Activated CD4-positive, alpha-beta T cell treated with anti-CD3 and anti-CD28 coated beads, Interleukin-2, amount 10 ng/mL, durations not matched to agents 24 days and 14 days (primary cell): Measurements from ENCODE around the gene ADARB2. TPM values are rescaled to one million over a fixed set of nuclear protein-coding genes. Genes with fewer than 3 reads are reported as not detected.
"Not testable (repeated sequence)": the region's sequence is repeated elsewhere in the genome, so short reads cannot be mapped to it uniquely, and the experiment has no call there.

Experiments used
- DNase-seq: peaks from one replicate; pipeline ENCODE4 v3.0.0; 2022
- H3K27ac Mint-ChIP-seq: one replicate; pipeline ENCODE4 v1.8.0; 2022; ENCODE audit warnings: mild to moderate bottlenecking, mixed read lengths
- H3K27me3 Mint-ChIP-seq: one replicate; pipeline ENCODE4 v1.8.0; 2022; ENCODE audit warnings: mixed read lengths
- H3K36me3 Mint-ChIP-seq: one replicate; pipeline ENCODE4 v1.8.0; 2022; ENCODE audit warnings: low read depth, mild to moderate bottlenecking, mixed read lengths
- H3K4me1 Mint-ChIP-seq: one replicate; pipeline ENCODE4 v1.8.0; 2021; ENCODE audit warnings: mixed read lengths
- H3K4me3 Mint-ChIP-seq: one replicate; pipeline ENCODE4 v1.8.0; 2022; ENCODE audit warnings: mild to moderate bottlenecking, moderate library complexity, mixed read lengths
- H3K9me3 Mint-ChIP-seq: one replicate; pipeline ENCODE4 v1.8.0; 2021; ENCODE audit warnings: mixed read lengths
- intact Hi-C: fragments of 100-400 bp; cut with micrococcal nuclease; formaldehyde crosslinking; loops from one replicate; pipeline ENCODE4 v1.15.1; 2023
- total RNA-seq: library from RNA; stranded (reverse); gene quantifications from 2 replicates; pipeline ENCODE4 v1.2.3, GENCODE V29; 2022

The ADARB2 gene
- total RNA-seq, 1 donor from 2014 or later = not detected

DNA sequence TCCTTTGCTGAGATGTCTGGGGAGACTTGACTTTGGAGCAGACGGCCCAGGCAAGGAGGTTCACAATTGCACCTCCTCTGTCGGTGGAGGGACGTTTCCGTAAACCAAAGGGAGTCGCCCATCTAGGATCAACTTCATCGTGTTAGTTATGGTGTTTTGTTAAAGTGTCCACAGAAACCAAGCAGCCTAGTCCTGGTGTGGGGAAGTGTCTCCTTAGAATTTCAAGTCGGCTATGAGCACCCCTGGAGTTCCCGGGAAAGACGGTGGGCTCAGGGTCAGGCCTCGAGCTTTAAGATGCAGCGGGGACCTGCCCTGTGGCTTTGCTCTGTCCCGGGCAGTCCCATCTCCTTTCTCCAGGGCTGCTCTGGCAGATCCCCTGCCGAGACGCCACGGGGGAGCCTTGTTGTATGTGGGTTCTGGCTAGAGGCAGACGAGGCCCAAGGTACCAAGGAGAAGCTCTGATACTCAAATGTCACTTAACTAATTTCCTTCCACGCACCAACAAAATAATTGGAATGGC is 319.2 kb downstream of the ADARB2 start:
- Mint-ChIP-seq H3K4me1 (peaks cover 7% of the 10 kb centered on the region), H3K27me3 (peaks cover 13% of the 10 kb centered on the region), H3K36me3 (no peaks in the 10 kb centered on the region), H3K27ac (no peak overlapping the region), H3K4me3 (no peak overlapping the region), H3K9me3 (peaks cover 6% of the 10 kb centered on the region)
- no peak for DNase-seq
- intact Hi-C loops = no loop called here

DNA sequence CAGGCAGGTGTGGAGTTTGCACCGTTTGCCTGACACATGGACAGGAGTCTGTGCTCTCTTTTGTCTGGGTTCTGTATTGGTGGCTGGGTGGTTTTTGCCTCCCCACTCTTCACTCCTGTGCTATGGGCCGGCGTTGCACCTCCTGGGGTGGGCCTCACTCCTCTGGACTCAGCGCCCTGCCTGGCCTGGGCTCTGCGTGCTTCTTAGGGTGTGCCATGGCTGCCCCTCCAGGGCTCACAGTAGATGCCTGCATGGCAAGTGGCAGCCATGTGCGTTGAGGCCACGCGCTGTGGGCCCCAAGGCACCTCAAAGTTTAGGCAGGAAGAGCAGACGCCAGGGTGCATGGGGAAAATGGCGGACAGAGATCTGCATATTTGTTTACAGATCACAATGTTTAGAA is 319.8 kb downstream of the ADARB2 start:
- no peaks in the 10 kb centered on the region for H3K36me3 Mint-ChIP-seq
- DNase-seq = no peak
- no peak overlapping the region for H3K27ac Mint-ChIP-seq
- intact Hi-C loops = no loop called here
- H3K4me1 Mint-ChIP-seq = peaks cover 7% of the 10 kb centered on the region
- H3K27me3 Mint-ChIP-seq = peaks cover 17% of the 10 kb centered on the region
- peaks cover 6% of the 10 kb centered on the region for H3K9me3 Mint-ChIP-seq
- H3K4me3 Mint-ChIP-seq = no peak overlapping the region

DNA sequence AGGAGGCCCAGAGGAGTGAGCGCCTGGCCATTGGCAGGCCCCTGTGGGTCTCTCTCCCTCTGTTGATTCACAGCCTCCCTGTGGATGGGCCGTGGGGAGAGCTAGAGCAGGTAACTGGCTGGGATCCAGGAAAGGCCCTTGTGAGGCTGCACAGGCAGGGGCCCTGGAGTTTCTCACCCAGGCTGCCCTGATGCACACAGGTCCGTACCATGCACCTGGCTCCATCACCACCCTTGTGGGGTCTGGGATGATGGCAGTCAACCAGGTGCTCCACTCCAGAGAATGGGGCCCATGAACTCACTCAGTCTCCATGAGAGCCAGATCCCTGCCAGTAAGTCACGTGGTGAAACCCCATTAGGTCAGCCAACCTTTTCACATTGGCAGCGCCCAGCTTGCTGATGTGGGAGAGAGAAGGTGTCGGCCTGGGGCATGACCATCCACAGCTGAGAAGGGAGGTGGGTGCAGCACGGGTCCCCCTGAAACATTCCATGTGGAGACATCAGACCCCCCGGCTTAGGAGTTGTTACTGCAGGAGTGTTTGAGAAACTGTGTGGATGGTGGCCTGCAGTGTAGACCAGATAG is 320.8 kb downstream of the ADARB2 start:
- no peak for DNase-seq
- Mint-ChIP-seq H3K36me3 (no peaks in the 10 kb centered on the region), H3K27me3 (peaks cover 17% of the 10 kb centered on the region), H3K4me1 (peaks cover 7% of the 10 kb centered on the region), H3K27ac (no peak overlapping the region), H3K4me3 (no peak overlapping the region), H3K9me3 (peaks cover 6% of the 10 kb centered on the region)
- intact Hi-C loops = no loop called here

DNA sequence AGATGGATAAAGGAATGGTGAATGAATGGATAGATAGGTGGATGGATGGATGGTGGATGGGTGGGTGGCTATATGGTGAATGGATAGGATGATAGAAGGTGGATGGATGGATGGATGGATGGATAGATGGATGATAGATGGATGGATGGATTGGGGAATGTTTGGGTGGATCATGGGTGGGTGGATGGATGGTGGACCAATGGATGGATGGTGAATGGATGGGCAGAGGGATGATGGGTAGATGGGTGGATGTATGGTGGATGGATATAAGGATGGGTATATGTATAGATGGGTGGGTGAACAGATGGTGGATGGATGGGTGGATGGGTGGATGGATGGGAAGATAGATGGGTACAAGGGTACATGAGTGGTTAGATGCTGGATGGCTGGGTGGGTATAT is 322.4 kb downstream of the ADARB2 start:
- no peaks in the 10 kb centered on the region for H3K36me3 Mint-ChIP-seq
- intact Hi-C loops = no loop called here
- no peak overlapping the region for H3K27ac Mint-ChIP-seq

DNA sequence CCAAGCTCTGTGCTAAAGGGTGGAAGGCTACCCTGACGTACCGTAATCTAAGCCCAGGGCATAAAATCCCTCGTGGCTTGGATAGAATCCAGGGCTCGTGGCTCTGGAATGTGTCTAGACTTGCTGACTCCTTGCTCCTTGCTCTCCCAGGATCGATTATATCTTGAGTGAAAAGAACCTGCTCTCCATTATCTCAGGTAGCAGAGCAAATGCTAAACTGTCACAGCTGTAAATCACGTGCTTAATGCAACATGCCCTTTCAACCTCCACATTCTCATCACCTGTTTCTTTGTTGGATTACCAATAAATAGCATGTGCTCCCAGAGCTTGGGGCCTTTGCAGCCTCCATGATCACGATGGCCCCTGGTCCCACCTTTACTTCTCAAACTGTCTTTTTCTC is 323.0 kb downstream of the ADARB2 start:
- H3K27ac Mint-ChIP-seq, H3K4me1 Mint-ChIP-seq, intact Hi-C loops: not testable (repeated sequence)

More for the DNA sequence above, 322.4 kb downstream of the ADARB2 start:
- Mint-ChIP-seq H3K9me3 (peaks cover 6% of the 10 kb centered on the region), H3K27me3 (peaks cover 5% of the 10 kb centered on the region), H3K4me3 (no peak overlapping the region), H3K4me1 (no peaks in the 10 kb centered on the region)
- DNase-seq = no peak

DNA sequence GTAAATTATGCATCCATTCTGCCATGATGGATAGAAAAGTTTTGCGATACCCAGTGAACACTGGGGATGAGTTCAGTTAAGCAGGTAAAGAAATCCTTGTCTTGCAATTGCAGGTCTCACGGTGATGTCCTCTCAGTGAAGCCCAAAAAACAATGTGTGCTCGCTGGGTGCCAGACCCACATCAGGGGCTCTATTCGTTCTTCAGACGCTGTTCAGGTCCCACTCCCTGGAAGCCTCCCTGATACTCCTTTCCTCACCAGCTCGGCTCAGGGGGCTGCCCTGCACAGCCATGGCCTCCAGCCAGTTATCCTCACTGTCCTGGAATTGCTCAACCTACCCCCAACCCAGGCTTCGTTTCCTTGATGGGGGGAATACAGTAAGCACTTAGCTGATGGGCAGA is 323.5 kb downstream of the ADARB2 start:
- peaks cover 5% of the 10 kb centered on the region for H3K27me3 Mint-ChIP-seq
- H3K9me3 Mint-ChIP-seq = peaks cover 6% of the 10 kb centered on the region
- H3K4me1 Mint-ChIP-seq = no peaks in the 10 kb centered on the region
- H3K36me3 Mint-ChIP-seq = no peaks in the 10 kb centered on the region
- DNase-seq = no peak
- intact Hi-C loops = no loop called here
- H3K4me3 Mint-ChIP-seq = no peak overlapping the region
- H3K27ac Mint-ChIP-seq = no peak overlapping the region

More for the DNA sequence above, 323.0 kb downstream of the ADARB2 start:
- not testable (repeated sequence) for H3K9me3 Mint-ChIP-seq, DNase-seq, H3K36me3 Mint-ChIP-seq, H3K4me3 Mint-ChIP-seq, H3K27me3 Mint-ChIP-seq

DNA sequence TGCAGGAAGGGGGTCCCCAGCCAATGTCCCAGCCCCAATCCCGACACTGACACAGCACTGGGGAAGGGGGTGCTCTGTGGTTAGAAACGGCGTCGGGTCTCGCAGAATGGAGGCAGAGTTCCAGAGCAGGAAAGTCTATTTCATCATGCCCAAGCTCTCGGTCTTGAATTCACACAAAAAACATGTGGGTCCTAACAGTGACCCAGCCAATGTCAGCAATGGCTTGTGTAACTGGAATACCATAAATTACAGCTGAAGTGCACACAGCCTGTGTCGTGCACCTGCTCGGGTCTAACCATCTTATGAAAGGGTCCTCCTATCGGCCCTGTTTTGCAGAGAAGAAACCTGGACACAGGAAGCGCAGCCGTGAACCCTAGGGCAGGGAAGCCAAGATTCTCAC is 324.1 kb downstream of the ADARB2 start:
- Mint-ChIP-seq H3K9me3 (peaks cover 6% of the 10 kb centered on the region), H3K27ac (no peak overlapping the region), H3K36me3 (no peaks in the 10 kb centered on the region), H3K4me3 (no peak overlapping the region), H3K4me1 (no peaks in the 10 kb centered on the region), H3K27me3 (peaks cover 5% of the 10 kb centered on the region)
- intact Hi-C loops = no loop called here
- no peak for DNase-seq

DNA sequence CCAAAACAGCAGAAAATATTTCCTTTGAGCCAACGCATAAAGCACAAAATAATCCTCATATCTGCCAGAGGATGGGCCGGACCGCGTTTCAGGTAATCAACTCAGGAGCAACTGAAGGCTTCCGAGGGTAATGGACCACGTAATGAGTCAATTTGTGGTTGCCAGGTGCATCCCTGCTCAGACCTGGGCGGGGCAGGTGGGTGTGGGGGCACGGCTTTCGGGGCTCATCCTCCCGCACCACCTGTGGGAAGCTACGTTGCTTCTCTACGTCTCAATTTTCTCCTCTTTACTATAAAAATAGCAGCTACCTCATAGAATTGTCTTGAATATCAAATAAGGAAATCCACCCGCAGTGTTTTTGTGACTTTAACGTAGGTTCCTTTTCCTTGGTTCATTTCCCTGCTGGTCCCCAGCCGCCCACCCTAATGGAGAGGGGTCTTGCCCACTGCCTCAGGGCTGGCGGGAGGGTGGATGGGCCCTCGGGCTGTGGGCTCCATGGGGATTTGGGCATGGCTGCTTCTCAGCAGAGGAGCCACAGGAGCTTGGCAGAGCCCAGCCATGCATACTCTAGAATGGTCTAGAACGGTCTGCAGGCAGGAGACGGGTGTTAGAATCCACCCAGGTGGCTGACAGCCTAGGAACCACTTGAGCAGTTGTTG is 324.7 kb downstream of the ADARB2 start:
- no peak for DNase-seq

DNA sequence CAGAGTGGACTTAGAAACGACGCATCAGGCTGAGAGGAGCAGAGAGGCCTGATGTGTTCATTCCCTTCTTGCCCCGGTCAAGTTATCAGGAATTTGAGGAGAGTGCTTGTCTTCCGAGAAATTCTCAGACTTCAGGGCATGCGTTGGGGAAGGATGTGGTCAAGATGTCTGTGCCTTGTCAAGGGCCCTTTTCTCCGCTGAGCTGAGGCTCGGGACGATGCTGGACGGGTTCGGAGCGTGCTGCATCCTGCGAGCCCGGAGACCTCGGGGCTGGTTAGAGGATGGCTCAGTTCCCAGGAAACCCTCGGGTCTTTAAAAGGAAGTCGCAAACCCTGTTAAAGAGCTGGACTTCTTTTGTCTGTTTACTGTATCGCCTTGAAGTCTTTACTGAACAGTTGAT is 325.4 kb downstream of the ADARB2 start:
- no peaks in the 10 kb centered on the region for H3K4me1 Mint-ChIP-seq
- no peak overlapping the region for H3K27ac Mint-ChIP-seq
- H3K4me3 Mint-ChIP-seq = no peak overlapping the region
- no peak for DNase-seq
- H3K27me3 Mint-ChIP-seq = peaks cover 5% of the 10 kb centered on the region
- intact Hi-C loops = no loop called here
- peaks cover 6% of the 10 kb centered on the region for H3K9me3 Mint-ChIP-seq
- no peaks in the 10 kb centered on the region for H3K36me3 Mint-ChIP-seq

More for the DNA sequence above, 324.7 kb downstream of the ADARB2 start:
- Mint-ChIP-seq H3K27me3 (peaks cover 5% of the 10 kb centered on the region), H3K27ac (no peak overlapping the region), H3K9me3 (peaks cover 6% of the 10 kb centered on the region), H3K4me3 (no peak overlapping the region), H3K4me1 (no peaks in the 10 kb centered on the region), H3K36me3 (no peaks in the 10 kb centered on the region)
- intact Hi-C loops = no loop called here

DNA sequence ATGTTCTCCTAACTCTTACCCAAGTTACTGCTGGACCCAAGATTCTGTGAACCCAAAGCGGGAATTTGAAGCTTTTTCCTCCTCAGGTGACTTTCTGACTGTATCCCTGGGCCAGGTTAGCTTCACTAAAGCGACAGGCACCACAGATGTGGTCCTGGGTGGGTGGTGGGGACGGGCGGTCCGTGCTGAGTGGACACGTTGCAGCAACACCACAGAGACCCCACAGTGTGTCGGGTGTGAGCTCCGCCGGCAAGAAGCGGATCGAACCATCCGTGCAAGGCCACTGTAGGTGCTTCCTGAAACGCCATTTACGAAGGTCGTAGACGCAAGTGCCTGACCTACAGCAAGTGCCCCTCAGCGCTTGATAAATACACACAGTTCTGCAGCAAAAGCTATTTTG is 325.9 kb downstream of the ADARB2 start:
- no peak overlapping the region for H3K4me3 Mint-ChIP-seq
- H3K4me1 Mint-ChIP-seq = no peaks in the 10 kb centered on the region
- no peak for DNase-seq
- peaks cover 5% of the 10 kb centered on the region for H3K27me3 Mint-ChIP-seq
- intact Hi-C loops = no loop called here
- H3K27ac Mint-ChIP-seq = no peak overlapping the region
- peaks cover 6% of the 10 kb centered on the region for H3K9me3 Mint-ChIP-seq
- H3K36me3 Mint-ChIP-seq = no peaks in the 10 kb centered on the region

DNA sequence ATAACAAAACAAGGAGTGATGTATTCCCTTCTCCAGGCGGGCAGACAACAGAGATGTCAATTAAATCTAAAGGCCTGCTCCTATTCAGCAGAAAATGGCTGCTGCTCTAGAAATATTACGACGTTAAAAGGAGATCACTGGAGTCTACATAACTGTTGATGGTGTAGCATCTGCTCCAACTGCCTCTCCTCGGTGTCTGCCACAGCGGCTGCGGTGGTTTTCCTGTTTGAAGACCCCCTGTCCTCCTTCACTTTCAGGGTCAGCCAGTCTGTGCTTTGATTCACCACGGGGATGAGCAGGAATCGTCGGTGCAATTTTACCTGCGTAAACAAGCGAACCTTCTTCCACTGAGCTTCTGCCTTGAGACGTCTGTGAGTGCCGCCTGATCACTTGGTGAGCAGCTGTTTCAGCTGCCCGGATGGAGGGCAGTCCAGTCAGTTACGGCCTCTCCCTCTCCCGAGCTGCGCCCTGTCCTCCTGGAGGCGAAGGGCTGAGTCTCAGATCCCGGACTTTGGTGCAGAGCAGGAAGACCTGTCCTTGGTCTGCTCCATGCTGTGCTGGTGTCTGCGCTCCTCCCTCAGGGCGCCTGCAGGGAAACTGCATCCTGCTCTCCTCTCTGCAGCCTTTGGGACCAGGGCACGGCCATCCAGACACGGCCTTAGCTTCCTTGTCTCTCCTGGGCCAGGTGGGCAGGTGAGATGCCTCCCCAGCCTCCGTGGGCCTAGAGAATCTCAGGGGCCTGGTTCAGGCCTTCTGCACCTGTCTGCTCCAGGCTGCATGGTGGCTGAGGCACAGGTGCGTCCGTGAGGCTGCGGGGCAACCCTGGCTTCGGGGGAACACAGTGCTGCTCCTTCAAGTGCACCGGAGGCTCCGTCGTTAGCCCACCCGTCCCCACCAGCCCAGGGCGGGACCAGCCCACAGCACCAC is 326.6 kb downstream of the ADARB2 start:
- no peaks in the 10 kb centered on the region for H3K36me3 Mint-ChIP-seq

DNA sequence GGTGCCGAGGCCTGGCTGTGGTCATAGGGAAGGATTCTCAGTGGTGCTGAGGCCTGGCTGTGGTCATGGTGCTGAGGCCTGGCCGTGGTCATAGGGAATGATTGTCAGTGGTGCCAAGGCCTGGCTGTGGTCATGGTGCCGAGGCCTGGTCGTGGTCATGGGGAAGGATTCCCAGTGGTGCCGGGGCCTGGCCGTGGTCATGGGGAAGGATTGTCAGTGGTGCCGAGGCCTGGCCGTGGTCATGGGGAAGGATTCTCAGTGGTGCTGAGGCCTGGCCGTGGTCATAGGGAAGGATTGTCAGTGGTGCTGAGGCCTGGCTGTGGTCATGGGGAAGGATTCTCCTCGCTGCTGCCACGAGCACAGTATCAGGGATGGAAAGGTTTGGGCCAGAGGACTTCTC is 327.3 kb downstream of the ADARB2 start:
- Mint-ChIP-seq H3K36me3 (no peaks in the 10 kb centered on the region), H3K4me3 (no peak overlapping the region), H3K27me3 (peaks cover 5% of the 10 kb centered on the region), H3K9me3 (peaks cover 5% of the 10 kb centered on the region), H3K4me1 (no peaks in the 10 kb centered on the region), H3K27ac (no peak overlapping the region)
- intact Hi-C loops = no loop called here
- DNase-seq = peak; percentile 12

More for the DNA sequence above, 326.6 kb downstream of the ADARB2 start:
- no peak for DNase-seq
- no peaks in the 10 kb centered on the region for H3K4me1 Mint-ChIP-seq
- intact Hi-C loops = no loop called here
- H3K9me3 Mint-ChIP-seq = peaks cover 6% of the 10 kb centered on the region
- no peak overlapping the region for H3K27ac Mint-ChIP-seq
- no peak overlapping the region for H3K4me3 Mint-ChIP-seq
- H3K27me3 Mint-ChIP-seq = peaks cover 5% of the 10 kb centered on the region

DNA sequence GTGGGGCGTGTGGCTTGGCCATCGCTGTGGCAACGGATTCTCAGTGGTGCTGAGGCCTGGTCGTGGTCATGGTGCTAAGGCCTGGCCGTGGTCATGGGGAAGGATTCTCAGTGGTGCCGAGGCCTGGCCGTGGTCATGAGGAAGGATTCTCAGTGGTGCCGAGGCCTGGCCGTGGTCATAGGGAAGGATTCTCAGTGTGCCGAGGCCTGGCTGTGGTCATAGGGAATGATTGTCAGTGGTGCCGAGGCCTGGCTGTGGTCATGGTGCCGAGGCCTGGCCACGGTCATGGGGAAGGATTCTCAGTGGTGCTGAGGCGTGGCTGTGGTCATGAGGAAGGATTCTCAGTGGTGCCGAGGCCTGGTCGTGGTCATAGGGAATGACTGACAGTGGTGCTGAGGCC is 327.9 kb downstream of the ADARB2 start:
- H3K36me3 Mint-ChIP-seq = no peaks in the 10 kb centered on the region

More for the DNA sequence above, 327.9 kb downstream of the ADARB2 start:
- peaks cover 5% of the 10 kb centered on the region for H3K27me3 Mint-ChIP-seq
- H3K4me1 Mint-ChIP-seq = no peaks in the 10 kb centered on the region
- H3K27ac Mint-ChIP-seq = no peak overlapping the region
- no peaks in the 10 kb centered on the region for H3K9me3 Mint-ChIP-seq
- intact Hi-C loops = no loop called here
- peak; percentile 9 for DNase-seq
- no peak overlapping the region for H3K4me3 Mint-ChIP-seq
